ENCODE data around the gene AP1M1.

The AP1M1 gene

GRCh38 chr19:16207490-16208025, 9.8 kb downstream of the AP1M1 start:
- no peak overlapping the region for H3K4me2 ChIP-seq (ENCODE audit: low read length)
- no peak overlapping the region for H3K4me3 ChIP-seq (ENCODE audit: low read length)
- H3K79me1 ChIP-seq (ENCODE audit: low read length) = no peaks in the 10 kb centered on the region
- H2BK15ac ChIP-seq (replicated peaks; ENCODE audit: low read depth) = no peak overlapping the region
- H3K4ac ChIP-seq (ENCODE audit: low read depth, low read length) = no peak overlapping the region
- no peak overlapping the region for H2BK5ac ChIP-seq (ENCODE audit: low read length)
- H2AK5ac ChIP-seq (ENCODE audit: low read length) = no peak overlapping the region
- H4K8ac ChIP-seq (ENCODE audit: low read depth, low read length) = no peak overlapping the region
- no peaks in the 10 kb centered on the region for H3K4me1 ChIP-seq (ENCODE audit: control insufficient read depth, low read depth, low read length)
- H2BK120ac ChIP-seq (ENCODE audit: low read depth, low read length) = no peak overlapping the region
- no peak overlapping the region for H4K5ac ChIP-seq (ENCODE audit: low read length)
- no peak overlapping the region for H3K23ac ChIP-seq (ENCODE audit: low read length)
- H3K27ac ChIP-seq (ENCODE audit: low read depth, low read length) = no peak overlapping the region
- DNase-seq = no peak
- H3K36me3 ChIP-seq (ENCODE audit: control insufficient read depth, insufficient read depth, low read length) = peaks cover 6% of the 10 kb centered on the region
- H3K9ac ChIP-seq (ENCODE audit: low read length) = no peak overlapping the region
- H3K18ac ChIP-seq (ENCODE audit: low read length) = no peak overlapping the region
- no CpG with 5 or more reads among the region's 12 CpGs for WGBS (ENCODE audit: extremely low coverage, insufficient coverage, low lambda C conversion rate)
- H3K27me3 ChIP-seq (ENCODE audit: insufficient read depth, low read length, poor library complexity) = no peaks in the 10 kb centered on the region
- H3K79me2 ChIP-seq (ENCODE audit: control insufficient read depth, insufficient read depth, low read length) = no peaks in the 10 kb centered on the region
- H3K56ac ChIP-seq (ENCODE audit: low read length) = no peak overlapping the region

DNA sequence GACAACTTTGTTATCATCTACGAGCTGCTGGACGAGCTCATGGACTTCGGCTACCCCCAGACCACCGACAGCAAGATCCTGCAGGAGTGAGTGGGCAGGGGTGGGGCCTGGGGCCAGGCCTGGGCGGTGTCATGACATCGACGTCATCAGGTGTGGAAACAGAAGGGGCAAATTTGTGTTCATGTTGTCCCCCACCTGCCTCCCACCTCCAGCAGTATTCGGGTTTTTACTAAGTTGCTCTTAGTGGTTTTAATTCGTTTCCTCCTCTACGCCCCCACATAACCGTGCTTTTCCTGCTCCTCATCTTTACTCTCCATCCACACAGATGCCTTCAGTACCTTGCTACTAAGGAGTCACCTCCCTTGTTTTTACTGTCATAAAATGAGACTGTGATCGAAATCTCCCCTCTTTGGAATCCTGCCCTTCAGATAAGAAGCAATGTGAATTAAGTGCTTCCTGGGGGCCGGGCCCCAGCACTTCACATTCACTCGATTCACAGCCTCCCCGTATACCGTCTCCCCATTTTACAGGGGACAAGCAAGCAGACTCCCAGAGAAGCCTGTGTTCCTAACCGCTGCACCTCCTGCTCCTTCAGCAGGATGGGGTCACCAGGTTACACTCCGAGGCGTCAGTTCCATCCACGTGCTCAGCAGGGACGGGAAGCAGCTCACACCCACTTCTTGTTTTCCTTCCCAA, 10.5 kb downstream of the AP1M1 start:
- Histone ChIP-seq H3K27me3 (ENCODE audit: insufficient read depth, low read length, poor library complexity) (no peaks in the 10 kb centered on the region), H3K4me2 (ENCODE audit: low read length) (no peak overlapping the region), H3K56ac (ENCODE audit: low read length) (no peak overlapping the region), H3K4ac (ENCODE audit: low read depth, low read length) (no peak overlapping the region), H3K9ac (ENCODE audit: low read length) (no peak overlapping the region), H3K79me1 (ENCODE audit: low read length) (no peaks in the 10 kb centered on the region), H3K27ac (ENCODE audit: low read depth, low read length) (no peak overlapping the region), H4K8ac (ENCODE audit: low read depth, low read length) (no peak overlapping the region), H3K18ac (ENCODE audit: low read length) (no peak overlapping the region), H3K79me2 (ENCODE audit: control insufficient read depth, insufficient read depth, low read length) (no peaks in the 10 kb centered on the region), H3K4me1 (ENCODE audit: control insufficient read depth, low read depth, low read length) (no peaks in the 10 kb centered on the region), H2BK5ac (ENCODE audit: low read length) (no peak overlapping the region), H3K23ac (ENCODE audit: low read length) (no peak overlapping the region), H3K4me3 (ENCODE audit: low read length) (no peak overlapping the region), H2AK5ac (ENCODE audit: low read length) (no peak overlapping the region), H2BK15ac (replicated peaks; ENCODE audit: low read depth) (no peak overlapping the region), H3K36me3 (ENCODE audit: control insufficient read depth, insufficient read depth, low read length) (peaks cover 6% of the 10 kb centered on the region), H2BK120ac (ENCODE audit: low read depth, low read length) (no peak overlapping the region), H4K5ac (ENCODE audit: low read length) (no peak overlapping the region)
- no peak for DNase-seq
- no CpG with 5 or more reads among the region's 21 CpGs for WGBS (ENCODE audit: extremely low coverage, insufficient coverage, low lambda C conversion rate)

DNA sequence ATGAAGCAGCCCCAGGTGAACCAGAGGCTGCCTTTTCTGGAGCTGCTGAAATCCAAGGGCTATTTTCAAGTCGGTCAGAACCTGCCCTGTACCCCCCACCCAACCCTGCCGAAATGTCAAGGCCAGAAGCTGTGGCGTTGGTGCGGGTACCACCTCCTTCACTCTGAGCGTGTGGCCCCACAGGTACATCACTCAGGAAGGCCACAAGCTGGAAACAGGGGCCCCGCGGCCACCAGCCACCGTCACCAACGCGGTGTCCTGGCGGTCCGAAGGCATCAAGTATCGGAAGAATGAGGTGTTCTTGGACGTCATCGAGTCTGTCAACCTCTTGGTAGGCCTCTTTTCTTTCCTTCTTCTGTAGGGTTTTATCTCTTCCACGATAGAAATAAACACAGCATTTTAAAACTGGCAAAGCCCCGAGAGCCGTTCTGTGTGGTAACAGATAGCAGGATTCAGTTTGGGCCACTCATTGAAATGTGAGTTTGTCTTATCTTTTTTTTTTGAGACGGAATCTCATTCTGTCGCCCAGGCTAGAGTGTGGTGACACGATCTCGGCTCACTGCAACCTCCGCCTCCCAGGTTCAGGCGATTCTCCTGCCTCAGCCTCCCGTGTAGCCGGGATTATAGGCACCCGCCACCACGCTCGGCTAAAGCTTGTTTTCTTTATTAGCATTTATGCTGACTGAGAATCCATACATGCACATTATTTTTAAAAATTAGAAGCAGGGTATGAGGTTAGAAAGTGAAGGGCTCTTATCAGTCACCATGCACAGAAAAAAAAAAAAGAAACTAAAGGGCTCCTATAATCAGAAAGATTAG, 11.3 kb downstream of the AP1M1 start:
- Histone ChIP-seq H2BK5ac (ENCODE audit: low read length) (no peak overlapping the region), H3K27me3 (ENCODE audit: insufficient read depth, low read length, poor library complexity) (no peaks in the 10 kb centered on the region), H3K79me1 (ENCODE audit: low read length) (no peaks in the 10 kb centered on the region), H3K4ac (ENCODE audit: low read depth, low read length) (no peak overlapping the region), H3K4me2 (ENCODE audit: low read length) (no peak overlapping the region), H3K18ac (ENCODE audit: low read length) (no peak overlapping the region), H3K4me3 (ENCODE audit: low read length) (no peak overlapping the region), H3K56ac (ENCODE audit: low read length) (no peak overlapping the region), H3K79me2 (ENCODE audit: control insufficient read depth, insufficient read depth, low read length) (no peaks in the 10 kb centered on the region), H4K5ac (ENCODE audit: low read length) (no peak overlapping the region), H3K36me3 (ENCODE audit: control insufficient read depth, insufficient read depth, low read length) (peaks cover 6% of the 10 kb centered on the region), H3K23ac (ENCODE audit: low read length) (no peak overlapping the region), H2AK5ac (ENCODE audit: low read length) (no peak overlapping the region), H2BK15ac (replicated peaks; ENCODE audit: low read depth) (no peak overlapping the region), H3K4me1 (ENCODE audit: control insufficient read depth, low read depth, low read length) (no peaks in the 10 kb centered on the region), H2BK120ac (ENCODE audit: low read depth, low read length) (no peak overlapping the region), H3K27ac (ENCODE audit: low read depth, low read length) (no peak overlapping the region), H4K8ac (ENCODE audit: low read depth, low read length) (no peak overlapping the region), H3K9ac (ENCODE audit: low read length) (no peak overlapping the region)
- no CpG with 5 or more reads among the region's 29 CpGs for WGBS (ENCODE audit: extremely low coverage, insufficient coverage, low lambda C conversion rate)
- no peak for DNase-seq

GRCh38 chr19:16210168-16210567, 12.5 kb downstream of the AP1M1 start:
- DNase-seq = no peak
- H3K27ac ChIP-seq (ENCODE audit: low read depth, low read length) = no peak overlapping the region
- H3K27me3 ChIP-seq (ENCODE audit: insufficient read depth, low read length, poor library complexity) = no peaks in the 10 kb centered on the region
- H2BK120ac ChIP-seq (ENCODE audit: low read depth, low read length) = no peak overlapping the region
- no peak overlapping the region for H4K5ac ChIP-seq (ENCODE audit: low read length)
- H3K4me1 ChIP-seq (ENCODE audit: control insufficient read depth, low read depth, low read length) = no peaks in the 10 kb centered on the region
- peaks cover 6% of the 10 kb centered on the region for H3K36me3 ChIP-seq (ENCODE audit: control insufficient read depth, insufficient read depth, low read length)
- H4K8ac ChIP-seq (ENCODE audit: low read depth, low read length) = no peak overlapping the region
- H3K9ac ChIP-seq (ENCODE audit: low read length) = no peak overlapping the region
- H2BK5ac ChIP-seq (ENCODE audit: low read length) = no peak overlapping the region
- no peaks in the 10 kb centered on the region for H3K79me2 ChIP-seq (ENCODE audit: control insufficient read depth, insufficient read depth, low read length)
- no peak overlapping the region for H3K4me3 ChIP-seq (ENCODE audit: low read length)
- no peak overlapping the region for H2AK5ac ChIP-seq (ENCODE audit: low read length)
- no peak overlapping the region for H3K4me2 ChIP-seq (ENCODE audit: low read length)
- no CpG with 5 or more reads among the region's 4 CpGs for WGBS (ENCODE audit: extremely low coverage, insufficient coverage, low lambda C conversion rate)
- H3K56ac ChIP-seq (ENCODE audit: low read length) = no peak overlapping the region
- H3K23ac ChIP-seq (ENCODE audit: low read length) = no peak overlapping the region
- no peak overlapping the region for H3K4ac ChIP-seq (ENCODE audit: low read depth, low read length)
- H3K18ac ChIP-seq (ENCODE audit: low read length) = no peak overlapping the region
- no peak overlapping the region for H2BK15ac ChIP-seq (replicated peaks; ENCODE audit: low read depth)
- H3K79me1 ChIP-seq (ENCODE audit: low read length) = no peaks in the 10 kb centered on the region

DNA sequence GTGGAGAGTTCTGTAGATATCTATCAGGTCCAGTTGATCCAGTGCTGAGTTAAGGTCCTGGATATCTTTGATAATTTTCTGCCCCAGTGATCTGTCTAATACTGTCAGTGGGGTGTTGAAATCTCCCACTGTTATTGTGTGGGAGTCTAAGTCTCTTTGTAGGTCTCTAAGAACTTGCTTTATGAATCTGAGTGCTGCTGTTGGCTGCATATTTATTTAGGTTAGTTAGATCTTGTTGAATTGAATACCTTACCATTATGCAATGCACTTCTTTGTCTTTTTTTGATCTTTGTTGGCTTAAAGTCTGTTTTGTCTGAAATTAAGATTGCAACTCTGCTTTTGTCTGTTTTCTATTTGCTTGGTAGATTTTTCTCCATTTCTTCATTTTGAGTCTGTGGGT, 15.4 kb downstream of the AP1M1 start:
- no peak overlapping the region for H2BK120ac ChIP-seq (ENCODE audit: low read depth, low read length)
- no peak overlapping the region for H3K4me3 ChIP-seq (ENCODE audit: low read length)
- H3K9ac ChIP-seq (ENCODE audit: low read length) = no peak overlapping the region
- DNase-seq = no peak
- no peaks in the 10 kb centered on the region for H3K79me1 ChIP-seq (ENCODE audit: low read length)
- H3K18ac ChIP-seq (ENCODE audit: low read length) = no peak overlapping the region
- no peak overlapping the region for H2BK15ac ChIP-seq (replicated peaks; ENCODE audit: low read depth)
- H3K4ac ChIP-seq (ENCODE audit: low read depth, low read length) = no peak overlapping the region
- H4K8ac ChIP-seq (ENCODE audit: low read depth, low read length) = no peak overlapping the region
- H3K4me1 ChIP-seq (ENCODE audit: control insufficient read depth, low read depth, low read length) = no peaks in the 10 kb centered on the region
- no peak overlapping the region for H3K27ac ChIP-seq (ENCODE audit: low read depth, low read length)
- H2BK5ac ChIP-seq (ENCODE audit: low read length) = no peak overlapping the region
- no peak overlapping the region for H3K23ac ChIP-seq (ENCODE audit: low read length)
- no peak overlapping the region for H3K56ac ChIP-seq (ENCODE audit: low read length)
- H3K36me3 ChIP-seq (ENCODE audit: control insufficient read depth, insufficient read depth, low read length) = peaks cover 6% of the 10 kb centered on the region
- no peak overlapping the region for H2AK5ac ChIP-seq (ENCODE audit: low read length)
- H3K27me3 ChIP-seq (ENCODE audit: insufficient read depth, low read length, poor library complexity) = no peaks in the 10 kb centered on the region
- no peak overlapping the region for H4K5ac ChIP-seq (ENCODE audit: low read length)
- no peaks in the 10 kb centered on the region for H3K79me2 ChIP-seq (ENCODE audit: control insufficient read depth, insufficient read depth, low read length)
- no peak overlapping the region for H3K4me2 ChIP-seq (ENCODE audit: low read length)
